ENCODE results near the gene MARCHF2.
A peak's percentile ranks its signal among the peaks of the same experiment; 100 is the strongest.
"Not testable (repeated sequence)": the region's sequence is repeated elsewhere in the genome, so short reads cannot be mapped to it uniquely, and the experiment has no call there.

The MARCHF2 gene

DNA sequence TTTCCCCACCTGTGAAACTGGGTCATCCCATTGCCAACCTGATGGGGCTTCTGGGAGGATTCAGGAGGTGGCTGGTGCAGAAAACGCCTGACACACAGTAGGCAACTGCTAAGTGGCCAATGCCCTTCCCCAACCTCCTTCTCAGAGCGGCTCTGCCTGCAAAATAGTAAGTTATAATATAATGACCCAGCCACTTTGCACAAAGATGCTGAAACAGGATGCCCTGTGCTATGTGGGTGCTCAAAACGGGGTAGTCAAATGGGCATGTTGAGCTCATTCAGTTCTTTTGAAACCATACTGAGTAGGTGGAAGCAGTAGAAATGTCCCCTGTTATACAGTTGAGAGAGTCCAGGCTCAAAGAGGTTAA, 507 bp downstream of the MARCHF2 start:
- DNase-seq, result no peak

DNA sequence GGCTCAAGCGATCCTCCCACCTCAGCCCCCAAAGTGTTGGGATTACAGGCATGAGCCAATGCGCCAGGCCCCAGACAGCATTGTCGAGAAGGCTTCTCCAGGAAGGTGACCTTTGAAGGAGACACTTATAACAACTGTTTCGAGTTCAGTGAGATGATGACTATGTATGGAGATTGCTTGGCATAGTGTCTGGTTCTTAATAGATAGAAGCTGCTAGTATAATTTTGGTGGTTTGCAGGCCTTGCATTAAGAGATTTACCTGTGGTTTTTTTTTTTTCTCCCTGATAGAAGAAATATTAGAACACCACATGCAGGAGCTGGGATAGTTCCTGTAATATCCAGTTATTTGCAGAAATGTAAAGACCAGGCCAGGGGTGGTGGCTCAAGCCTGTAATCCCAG, 3.7 kb downstream of the MARCHF2 start:
- DNase-seq, result no peak

DNA sequence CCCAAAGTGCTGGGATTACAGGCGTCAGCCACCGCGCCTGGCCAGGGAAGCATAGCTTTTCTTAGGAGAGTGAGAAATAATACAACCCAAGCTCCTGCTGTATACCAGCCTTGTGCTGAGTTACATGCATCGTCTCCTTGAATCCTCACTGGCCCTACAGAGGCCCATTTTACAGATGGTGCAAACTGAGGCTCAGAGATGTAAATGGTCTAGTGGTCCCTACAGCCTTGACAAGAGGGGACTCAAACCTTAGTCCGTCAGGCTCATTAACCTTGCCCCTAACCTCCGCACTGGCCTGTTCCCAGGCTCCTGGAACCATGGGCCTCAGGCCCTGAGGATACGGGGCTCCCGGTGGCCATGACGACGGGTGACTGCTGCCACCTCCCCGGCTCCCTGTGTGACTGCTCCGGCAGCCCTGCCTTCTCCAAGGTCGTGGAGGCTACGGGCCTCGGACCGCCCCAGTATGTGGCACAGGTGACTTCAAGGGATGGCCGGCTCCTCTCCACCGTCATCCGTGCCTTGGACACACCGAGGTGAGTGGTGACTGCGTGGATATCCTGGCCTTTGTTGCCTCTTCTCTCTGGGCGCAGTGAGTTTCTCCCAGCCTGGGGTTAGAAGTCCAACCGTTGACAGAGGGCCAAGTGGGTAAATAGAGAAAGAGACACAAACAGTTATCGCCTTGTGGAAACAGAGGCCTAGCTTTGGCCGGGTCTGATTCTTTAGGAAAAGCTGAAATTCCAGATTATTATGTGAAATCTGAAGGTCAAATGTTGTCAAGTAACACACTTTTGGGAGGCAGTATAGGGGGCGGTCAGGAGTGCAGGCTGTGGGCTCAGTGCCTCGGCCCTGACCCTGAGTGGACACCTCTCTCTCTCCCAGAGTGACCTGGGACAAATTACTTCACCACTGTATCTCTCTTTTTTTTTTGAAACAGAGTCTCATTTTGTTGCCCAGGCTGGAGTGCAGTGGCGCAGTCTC, 8.7 kb downstream of the MARCHF2 start:
- no peak for DNase-seq

DNA sequence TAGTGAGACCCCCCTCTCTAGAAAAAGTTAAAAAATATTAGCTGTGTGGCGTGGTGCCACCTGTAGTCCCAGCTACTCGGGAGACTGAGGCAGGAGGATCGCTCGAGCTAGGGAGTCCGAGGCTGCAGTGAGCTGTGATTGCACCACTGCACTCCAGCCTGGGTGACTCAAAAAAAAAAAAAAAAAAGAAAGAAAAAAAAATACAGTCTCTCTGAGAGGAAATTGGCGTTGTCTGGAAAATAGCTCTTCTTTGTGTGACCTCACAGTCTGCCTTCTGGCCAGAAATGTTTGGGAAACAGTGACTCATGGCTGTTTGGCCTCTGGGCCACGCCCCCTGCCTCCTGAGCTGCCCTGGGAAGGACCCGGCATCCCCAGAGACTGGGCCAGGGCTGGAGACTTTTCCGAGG, 10.7 kb downstream of the MARCHF2 start:
- DNase-seq, result peak; percentile 85 to 95

DNA sequence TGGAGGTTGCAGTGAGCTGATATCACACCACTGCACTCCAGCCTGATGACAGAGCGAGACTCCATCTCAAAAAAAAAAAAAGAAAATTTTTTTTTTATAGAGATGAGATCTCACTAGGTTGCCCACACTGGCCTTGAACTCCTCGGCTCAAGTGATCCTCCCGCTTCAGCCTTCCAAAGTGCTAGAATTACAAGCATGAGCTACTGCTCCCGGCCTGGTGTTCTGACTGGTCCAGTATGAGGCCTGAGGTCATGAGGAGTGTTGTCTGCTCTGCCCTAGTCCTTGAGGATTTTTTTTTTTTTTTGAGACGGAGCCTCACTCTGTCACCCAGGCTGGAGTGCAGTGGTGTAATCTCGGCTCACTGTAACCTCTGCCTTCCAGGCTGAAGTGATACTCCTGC, 12.2 kb downstream of the MARCHF2 start:
- not testable (repeated sequence) for DNase-seq

DNA sequence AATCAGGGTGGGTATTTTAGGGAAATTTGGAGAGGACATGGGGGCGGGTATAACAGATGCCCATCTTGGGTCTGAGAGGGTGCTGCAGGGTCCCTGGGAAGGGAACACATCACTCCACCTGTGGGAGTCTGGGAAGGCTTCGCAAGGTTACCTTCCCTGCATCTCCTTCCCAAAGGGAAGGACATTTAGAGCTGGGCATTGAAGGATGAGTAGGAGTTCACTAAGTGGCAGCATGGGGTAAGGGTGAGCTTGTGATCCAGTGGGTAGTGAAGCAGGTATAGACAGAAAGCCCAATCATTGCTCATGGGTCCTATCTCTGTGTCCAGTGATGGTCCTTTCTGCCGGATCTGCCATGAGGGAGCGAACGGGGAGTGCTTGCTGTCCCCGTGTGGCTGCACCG, 13.2 kb downstream of the MARCHF2 start:
- no peak for DNase-seq

DNA sequence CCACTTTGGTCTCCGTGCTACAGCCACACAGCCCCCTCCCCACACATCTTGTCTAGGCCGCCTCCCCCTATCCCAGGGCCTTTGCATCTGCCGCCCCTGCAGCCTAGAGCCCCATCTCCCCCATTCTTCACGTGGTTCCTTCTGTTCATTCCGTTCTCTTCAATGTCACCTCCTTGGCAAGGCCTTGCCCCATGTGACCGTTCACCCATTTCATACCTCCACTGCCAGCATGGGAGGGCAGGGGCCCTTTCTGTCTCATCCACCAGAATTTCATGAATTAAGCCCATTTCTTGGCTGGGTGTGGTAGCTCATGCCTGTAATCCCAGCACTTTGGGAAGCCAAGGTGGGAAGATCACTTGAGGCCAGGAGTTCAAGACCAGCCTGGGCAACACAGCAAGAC, 15.9 kb downstream of the MARCHF2 start:
- no peak for DNase-seq

DNA sequence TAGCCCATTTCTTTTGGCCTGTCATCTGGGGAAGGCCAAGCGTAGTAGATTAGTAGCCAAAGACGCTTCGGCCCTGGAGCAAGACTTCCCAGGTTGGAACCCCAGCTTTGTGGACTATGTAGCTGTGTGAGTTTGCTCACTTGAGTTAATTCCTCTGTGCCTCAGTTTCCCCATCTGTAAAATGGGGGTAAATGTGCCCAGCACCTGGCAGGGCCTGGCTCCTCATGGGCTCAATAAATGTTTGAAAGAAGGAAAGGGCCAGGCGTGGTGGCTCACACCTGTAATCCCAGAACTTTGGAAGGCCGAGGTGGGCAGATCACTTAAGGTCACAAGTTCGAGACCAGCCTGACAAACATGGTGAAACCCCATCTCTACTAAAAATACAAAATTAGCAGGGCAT, 16.7 kb downstream of the MARCHF2 start:
- no peak for DNase-seq

DNA sequence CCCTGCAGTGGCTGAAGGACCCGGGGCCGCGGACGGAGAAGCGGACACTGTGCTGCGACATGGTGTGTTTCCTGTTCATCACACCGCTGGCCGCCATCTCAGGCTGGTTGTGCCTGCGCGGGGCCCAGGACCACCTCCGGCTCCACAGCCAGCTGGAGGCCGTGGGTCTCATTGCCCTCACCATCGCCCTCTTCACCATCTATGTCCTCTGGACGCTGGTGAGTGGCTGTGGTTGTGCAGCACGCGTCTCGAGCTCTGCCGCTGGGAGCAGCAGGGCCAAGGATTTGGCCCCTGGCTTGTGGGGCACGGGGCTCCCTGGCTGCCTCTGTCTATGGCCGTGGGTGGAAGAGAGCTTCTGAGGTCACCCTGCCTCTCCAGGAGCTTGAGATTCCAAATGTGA, 17.5 kb downstream of the MARCHF2 start:
- DNase-seq, result no peak

DNA sequence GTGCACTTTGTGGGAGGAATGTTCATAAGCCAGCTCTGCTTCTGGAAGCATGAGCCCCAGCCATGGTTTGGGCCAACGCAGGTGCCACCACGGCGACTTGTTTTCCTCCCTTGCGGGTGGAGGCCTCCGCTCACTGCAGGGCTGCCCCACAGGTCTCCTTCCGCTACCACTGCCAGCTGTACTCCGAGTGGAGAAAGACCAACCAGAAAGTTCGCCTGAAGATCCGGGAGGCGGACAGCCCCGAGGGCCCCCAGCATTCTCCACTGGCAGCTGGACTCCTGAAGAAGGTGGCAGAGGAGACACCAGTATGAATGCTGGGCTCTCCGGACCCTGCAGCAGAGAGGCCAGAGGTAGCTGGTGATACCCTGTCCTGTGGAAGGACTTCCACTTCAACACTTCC, 25.1 kb downstream of the MARCHF2 start:
- no peak for DNase-seq

DNA sequence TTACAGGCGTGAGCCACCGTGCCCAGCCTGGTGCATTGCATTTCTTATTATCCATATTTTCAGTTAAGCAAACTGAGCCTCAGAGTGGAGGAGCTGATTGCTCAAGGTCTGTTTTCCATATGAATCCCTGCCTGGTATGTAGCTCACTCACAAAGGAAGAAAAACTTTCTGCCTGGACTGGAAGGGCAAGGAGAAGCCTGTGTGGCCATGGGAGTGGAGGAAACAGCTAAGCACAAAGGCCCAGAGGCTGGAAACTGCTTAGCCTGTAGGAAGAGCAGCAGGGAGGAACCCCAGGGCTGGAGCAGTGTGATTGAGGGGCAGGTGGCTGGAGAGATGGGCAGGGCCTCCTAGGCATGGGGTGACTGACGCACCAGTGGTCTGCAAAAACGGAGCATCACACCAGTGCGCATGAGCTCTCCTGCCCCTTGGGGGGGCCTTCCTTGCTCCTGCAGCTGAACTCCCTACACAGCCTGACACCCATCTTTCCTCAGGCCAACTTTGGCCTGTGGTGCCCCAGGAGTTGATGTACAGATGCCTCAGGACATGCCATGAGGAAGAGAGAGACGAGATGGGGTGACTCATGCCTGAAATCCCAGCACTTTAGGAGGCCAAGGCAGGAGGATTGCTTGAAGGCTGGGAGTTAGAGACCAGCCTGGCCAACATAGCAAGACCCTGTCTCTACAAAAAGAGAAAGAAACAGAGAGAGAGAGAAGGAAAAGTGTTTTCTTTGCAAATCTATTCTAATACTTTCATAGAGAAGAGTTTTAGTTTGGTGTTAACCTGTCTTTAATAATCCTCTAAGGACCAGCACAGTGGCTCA, 28.8 kb downstream of the MARCHF2 start:
- no peak for DNase-seq

DNA sequence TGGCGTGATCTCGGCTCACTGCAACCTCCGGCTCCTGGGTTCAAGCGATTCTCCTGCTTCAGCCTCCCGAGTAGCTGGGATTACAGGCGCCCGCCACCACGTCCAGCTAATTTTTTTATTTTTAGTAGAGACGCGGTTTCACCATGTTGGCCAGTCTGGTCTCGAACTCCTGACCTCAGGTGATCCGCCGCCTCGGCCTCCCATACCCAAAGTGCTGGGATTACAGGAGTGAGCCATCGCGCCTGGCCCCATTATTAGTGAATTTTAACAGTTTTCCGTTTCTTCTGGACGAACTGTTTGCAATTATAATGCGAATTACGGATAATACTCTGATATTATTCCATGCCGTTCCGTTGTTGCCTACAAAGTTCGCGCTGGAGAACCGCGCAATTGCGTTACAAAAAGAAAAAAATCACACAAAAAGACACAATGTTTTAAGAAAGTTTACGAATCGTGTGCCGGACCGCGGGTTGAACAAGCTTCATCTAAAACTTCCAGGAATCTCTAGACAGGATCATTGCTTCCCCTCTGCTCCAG, 31.1 kb downstream of the MARCHF2 start:
- DNase-seq, result not testable (repeated sequence)

DNA sequence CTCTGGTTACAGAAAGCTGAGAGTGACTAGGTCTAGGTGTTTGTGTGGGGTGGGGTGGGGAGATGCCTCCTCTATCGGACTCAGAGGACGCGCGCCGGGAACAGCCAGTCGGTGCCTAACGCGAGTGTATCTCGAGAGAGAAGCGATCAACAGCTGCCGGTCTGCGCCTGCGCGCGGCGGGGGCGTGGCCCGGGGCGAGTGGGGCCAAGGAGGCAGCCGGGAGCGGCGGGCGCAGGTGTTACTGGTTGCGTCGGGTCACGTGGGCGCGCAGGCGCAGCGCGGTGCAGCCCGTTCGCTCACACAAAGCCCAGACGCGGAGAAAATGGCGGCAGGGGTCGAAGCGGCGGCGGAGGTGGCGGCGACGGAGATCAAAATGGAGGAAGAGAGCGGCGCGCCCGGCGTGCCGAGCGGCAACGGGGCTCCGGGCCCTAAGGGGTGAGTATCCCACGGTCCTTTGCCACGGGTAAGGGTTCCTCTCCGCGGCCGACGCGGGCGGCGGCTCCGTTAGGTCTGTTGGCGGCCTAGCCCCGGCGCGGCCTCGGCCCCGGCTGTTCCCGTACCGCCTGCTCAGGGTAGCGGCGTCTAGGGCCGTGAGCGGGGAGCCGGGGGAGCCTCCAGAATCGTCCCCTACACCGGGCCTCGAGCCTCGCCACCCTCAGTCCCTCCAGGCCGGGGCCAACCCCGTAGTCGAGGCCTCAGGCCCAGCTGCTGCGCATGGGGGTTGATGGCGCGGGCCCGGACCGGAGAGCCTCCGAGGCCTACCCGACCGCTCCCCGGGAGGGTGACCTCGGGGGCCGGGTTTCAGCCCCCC, 31.8 kb downstream of the MARCHF2 start, which contains the start of gene HNRNPM:
Gene HNRNPM (plus strand): TSS at position 299 of the 811 bp plus-strand sequence. CDS start 24 bp downstream, at position 323.
- peak; percentile 86 to 98 for DNase-seq

DNA sequence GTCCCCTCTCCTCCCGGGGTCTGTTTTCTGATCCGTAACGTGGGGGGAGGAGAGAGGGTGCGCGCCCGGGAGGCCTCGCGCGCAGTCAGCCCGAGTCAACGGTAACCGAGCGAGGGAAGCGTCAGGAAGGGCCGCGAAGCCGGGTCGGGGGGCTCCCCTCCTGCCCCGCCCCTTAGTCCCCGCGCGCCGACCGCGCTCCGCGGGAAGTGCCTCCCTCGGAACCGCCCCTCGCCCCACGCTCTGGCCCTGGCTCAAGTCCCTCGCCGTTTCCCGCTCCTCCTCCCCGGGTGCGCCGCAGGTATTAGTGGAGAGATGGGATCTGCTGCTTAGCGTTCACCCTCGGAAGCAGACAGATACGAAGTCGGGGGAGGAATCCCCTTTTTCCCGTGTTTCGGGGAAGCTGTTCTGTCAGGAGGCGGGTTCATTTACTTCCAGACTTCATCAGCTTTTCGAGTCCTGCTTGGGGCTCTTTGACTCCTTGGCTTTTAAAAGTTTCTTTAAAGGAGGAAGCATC, 32.4 kb downstream of the MARCHF2 start:
- DNase-seq, result peak in 1 of 2 experiments; percentile 13

DNA sequence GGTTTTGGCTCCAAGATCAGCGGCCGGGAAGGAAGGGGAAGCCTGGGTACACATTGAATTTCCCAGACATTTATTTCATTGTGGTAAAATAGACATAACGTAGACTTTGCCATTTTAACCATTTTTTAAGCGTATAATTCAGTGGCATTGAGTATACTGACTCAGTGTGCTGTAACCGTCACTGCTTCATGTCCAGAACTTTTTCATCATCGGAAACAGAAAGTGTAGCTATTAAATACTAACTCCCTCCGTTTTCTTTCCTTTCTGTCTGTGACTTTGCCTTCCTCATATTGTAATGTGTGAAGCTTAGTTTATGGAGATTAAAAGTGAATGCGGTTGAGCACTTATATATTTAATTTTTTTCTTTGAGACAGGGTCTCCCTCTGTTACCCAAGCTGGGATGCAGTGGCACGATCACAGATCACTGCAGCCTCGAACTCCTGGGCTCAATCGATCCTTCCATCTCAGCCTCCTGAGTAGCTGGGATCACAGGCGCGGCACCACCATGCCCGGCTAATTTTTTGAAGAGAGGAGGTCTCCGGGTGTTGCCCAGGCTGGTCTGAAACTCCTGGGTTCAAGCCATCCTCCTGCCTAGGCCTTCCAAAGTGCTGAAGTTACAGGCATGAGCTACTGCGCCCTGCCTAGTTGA, 33.1 kb downstream of the MARCHF2 start:
- no peak for DNase-seq

DNA sequence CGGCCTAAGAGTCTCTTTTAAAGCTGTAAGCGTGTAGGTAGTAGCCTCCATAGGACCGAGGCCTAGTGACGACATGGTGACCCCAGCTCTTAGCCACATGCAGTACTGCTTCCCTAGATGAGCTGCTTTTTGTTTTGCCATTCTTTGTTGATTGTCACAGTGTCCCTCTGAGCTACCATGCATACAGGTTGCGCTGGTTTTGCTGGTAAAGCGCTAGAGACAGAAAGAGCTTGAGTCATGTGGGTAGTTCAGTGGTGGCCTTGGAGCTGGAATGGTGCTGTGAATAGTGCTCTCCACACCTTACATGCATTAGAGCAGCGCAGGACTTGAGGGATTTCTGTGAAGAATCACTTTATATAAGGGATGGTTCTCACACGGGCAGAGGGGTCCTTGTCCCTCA, 36.7 kb downstream of the MARCHF2 start:
- no peak for DNase-seq

DNA sequence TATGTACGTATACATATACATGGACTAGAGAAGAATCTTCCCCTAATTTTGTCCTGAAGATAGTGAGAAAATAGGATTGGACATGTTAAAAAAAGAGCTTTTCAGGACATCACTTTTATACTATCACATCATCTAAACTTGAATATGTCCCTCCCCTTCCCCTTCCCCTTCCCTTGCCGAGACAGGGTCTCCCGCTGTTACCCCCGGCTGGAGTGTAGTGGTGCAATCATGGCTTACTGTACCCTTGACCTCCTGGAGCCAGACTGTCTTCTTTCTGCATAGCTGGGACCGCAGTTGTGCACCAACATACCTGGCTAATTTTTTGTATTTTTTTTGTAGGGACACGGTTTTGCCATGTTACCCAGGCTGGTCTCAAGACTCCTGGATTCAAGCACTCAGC, 38.3 kb downstream of the MARCHF2 start:
- DNase-seq, result no peak

DNA sequence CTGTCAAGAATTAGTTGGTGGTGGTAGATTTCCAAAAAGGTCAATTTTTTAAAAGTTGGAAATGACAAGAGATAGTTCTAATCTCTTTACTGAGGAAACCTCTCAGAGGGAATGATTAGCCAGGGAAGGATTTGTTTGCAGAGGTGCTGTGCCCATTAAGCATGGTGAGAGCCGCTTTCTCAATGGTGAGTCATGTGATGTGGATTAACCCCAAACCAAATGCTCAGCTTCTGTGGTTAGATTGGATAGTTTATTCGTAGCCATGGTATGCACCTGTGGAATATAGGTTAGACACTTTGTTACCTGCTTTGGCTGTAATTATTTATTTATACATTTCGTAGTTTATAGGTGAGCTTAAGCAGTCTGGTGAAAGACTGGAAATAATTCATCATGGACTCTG, 38.8 kb downstream of the MARCHF2 start:
- peak in 1 of 2 experiments; percentile 17 for DNase-seq

DNA sequence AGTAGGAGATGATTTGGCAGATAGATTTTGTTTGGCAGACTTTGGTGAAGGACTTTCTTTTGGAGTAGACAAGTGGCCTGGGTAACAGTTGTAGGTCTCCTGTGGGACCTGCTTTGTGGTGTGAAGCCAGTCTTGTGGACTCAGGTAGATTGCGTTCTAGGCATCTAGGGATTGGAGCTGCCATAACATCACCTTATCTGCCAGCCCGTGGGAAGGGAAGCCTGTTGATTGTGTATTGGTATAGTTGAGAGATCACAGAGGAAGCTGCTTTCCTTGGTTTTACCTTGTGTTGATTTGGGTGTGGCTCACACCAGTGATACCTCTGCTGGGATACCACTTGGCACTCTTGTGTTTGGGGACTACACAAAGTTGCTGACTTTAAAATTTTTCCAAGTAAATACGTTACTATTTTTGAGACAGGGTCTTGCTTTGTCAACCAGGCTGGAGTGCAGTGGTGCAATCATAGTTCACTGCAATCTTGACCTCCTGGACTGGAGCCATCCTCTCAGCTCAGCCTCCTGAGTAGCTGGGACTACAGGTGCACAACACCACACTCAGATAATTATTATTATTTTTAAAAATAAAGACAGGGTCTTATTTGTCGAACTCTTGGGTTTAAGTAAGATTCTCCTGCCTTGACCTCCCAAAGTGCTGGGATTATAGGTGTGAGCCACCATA, 39.5 kb downstream of the MARCHF2 start:
- no peak for DNase-seq

DNA sequence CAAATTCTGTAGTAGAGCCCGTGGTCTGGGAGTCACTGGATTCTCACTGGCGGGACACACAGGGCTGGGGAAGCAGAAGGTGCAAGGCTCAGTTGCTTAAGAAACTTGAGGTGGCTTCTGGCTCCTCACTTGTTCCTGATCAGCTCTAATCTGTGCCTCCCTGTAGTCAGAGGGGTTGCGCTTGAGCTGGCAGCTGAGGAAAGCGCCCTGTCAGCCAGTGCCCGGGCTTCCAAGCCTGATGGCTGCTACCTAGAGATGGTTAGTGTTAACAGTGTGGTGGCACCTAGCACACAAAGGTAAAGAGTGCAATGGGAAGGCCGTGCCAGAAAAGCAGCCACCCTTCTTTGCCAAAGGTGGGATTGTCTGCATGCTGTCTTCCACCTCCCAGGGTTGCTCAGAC, 40.5 kb downstream of the MARCHF2 start:
- no peak for DNase-seq

DNA sequence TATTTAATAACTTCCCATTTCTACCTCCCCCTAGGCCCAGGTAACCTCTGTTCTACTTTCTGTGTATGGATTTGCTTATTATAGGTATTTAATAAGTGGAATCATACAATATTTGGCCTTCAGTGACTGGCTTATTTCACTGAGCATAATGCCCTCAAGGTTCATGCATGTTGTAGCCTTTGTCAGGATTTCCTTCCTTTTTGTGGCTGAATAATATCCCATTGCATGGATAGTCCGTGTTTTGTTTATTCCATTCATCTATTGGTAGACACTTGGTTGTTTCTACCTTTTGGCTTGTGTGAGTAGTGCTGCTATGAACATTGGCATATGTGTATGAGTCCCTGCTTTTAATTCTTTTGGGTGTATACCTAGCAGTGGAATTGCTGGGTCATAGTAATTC, 41.1 kb downstream of the MARCHF2 start:
- no peak for DNase-seq

Measured in SW 1271 (cell line).